SK-N-SH treated with all-trans-retinoic acid at 6 μM for 48 hours (cell line): ENCODE measurements around the gene TBC1D4.

Source experiments
- ATAC-seq: fragments of 200-7000 bp; cut with Tn5 transposase; 3 replicates; pipeline ENCODE4 v1.9.1; 2020; ENCODE audit warnings: mild to moderate bottlenecking, moderate library complexity
- ARNTL ChIP-seq: fragments of 450-650 bp; formaldehyde crosslinking; IDR thresholded peaks from 2 replicates; pipeline ENCODE4 v1.5.0; 2020; ENCODE audit warnings: low read depth, mild to moderate bottlenecking, moderate library complexity, borderline replicate concordance
- BACH2 ChIP-seq: fragments of 250-450 bp; sonication (Bioruptor Pico); IDR thresholded peaks from 2 replicates; pipeline ENCODE4 v1.9.0; 2021; ENCODE audit warnings: mild to moderate bottlenecking, borderline replicate concordance
- CSDC2 ChIP-seq: fragments of 250-450 bp; sonication (Bioruptor Pico); IDR thresholded peaks from 2 replicates; pipeline ENCODE4 v1.5.0; 2020; ENCODE audit warnings: mild to moderate bottlenecking, moderate library complexity
- CSRNP3 ChIP-seq: fragments of 250-450 bp; sonication (Bioruptor Pico); IDR thresholded peaks from 2 replicates; pipeline ENCODE4 v1.5.1; 2021; ENCODE audit warnings: mild to moderate bottlenecking, moderate library complexity
- ESRRG ChIP-seq: fragments of 250-450 bp; sonication (Bioruptor Pico); IDR thresholded peaks from 2 replicates; pipeline ENCODE4 v1.6.1; 2021; ENCODE audit warnings: mild to moderate bottlenecking
- GLIS3 ChIP-seq: fragments of 250-450 bp; sonication (Bioruptor Pico); IDR thresholded peaks from 2 replicates; pipeline ENCODE4 v1.5.0; 2020; ENCODE audit warnings: mild to moderate bottlenecking, moderate library complexity
- ISL1 ChIP-seq: fragments of 250-450 bp; sonication (Bioruptor Pico); IDR thresholded peaks from 2 replicates; pipeline ENCODE4 v2.1.2; 2022; ENCODE audit warnings: mild to moderate bottlenecking, moderate library complexity
- OSR1 ChIP-seq: fragments of 250-450 bp; sonication (Bioruptor Pico); IDR thresholded peaks from 2 replicates; pipeline ENCODE4 v1.8.0; 2022; ENCODE audit warnings: moderate library complexity, mild to moderate bottlenecking, inconsistent platforms
- PPARA ChIP-seq: fragments of 250-450 bp; sonication (Bioruptor Pico); IDR thresholded peaks from 2 replicates; pipeline ENCODE4 v1.5.0; 2020; ENCODE audit warnings: mild to moderate bottlenecking, borderline replicate concordance
- SNAI2 ChIP-seq: fragments of 250-450 bp; sonication (Bioruptor Pico); IDR thresholded peaks from 2 replicates; pipeline ENCODE4 v1.5.0; 2020; ENCODE audit warnings: mild to moderate bottlenecking, moderate library complexity
- TCF4 ChIP-seq: fragments of 250-450 bp; sonication (Bioruptor Pico); IDR thresholded peaks from 2 replicates; pipeline ENCODE4 v1.8.0; 2021; ENCODE audit warnings: mild to moderate bottlenecking, moderate library complexity, borderline replicate concordance
- TOX ChIP-seq: fragments of 250-450 bp; sonication (Bioruptor Pico); IDR thresholded peaks from 2 replicates; pipeline ENCODE4 v1.8.0; 2021; ENCODE audit warnings: mild to moderate bottlenecking, moderate library complexity, borderline replicate concordance
- ZC3H10 ChIP-seq: fragments of 250-450 bp; sonication (Bioruptor Pico); IDR thresholded peaks from 2 replicates; pipeline ENCODE4 v1.5.1; 2021; ENCODE audit warnings: mild to moderate bottlenecking, moderate library complexity
- ZFP3 ChIP-seq: fragments of 250-450 bp; sonication (Bioruptor Pico); IDR thresholded peaks from 2 replicates; pipeline ENCODE4 v1.5.0; 2020; ENCODE audit warnings: mild to moderate bottlenecking, moderate library complexity
- ZFP30 ChIP-seq: fragments of 450-650 bp; formaldehyde crosslinking; IDR thresholded peaks from 2 replicates; pipeline ENCODE4 v1.5.0; 2022; ENCODE audit warnings: mild to moderate bottlenecking, moderate library complexity
- ZNF565 ChIP-seq: fragments of 450-650 bp; formaldehyde crosslinking; conservative IDR thresholded peaks from 2 replicates; pipeline ENCODE4 v1.5.0; 2020; ENCODE audit warnings: low read depth, mild to moderate bottlenecking, moderate library complexity
- ZNF70 ChIP-seq: fragments of 450-650 bp; formaldehyde crosslinking; IDR thresholded peaks from 2 replicates; pipeline ENCODE4 v1.5.0; 2020; ENCODE audit warnings: mild to moderate bottlenecking, moderate library complexity
- ZNF8 ChIP-seq: fragments of 450-650 bp; formaldehyde crosslinking; IDR thresholded peaks from 2 replicates; pipeline ENCODE4 v1.5.0; 2020; ENCODE audit warnings: mild to moderate bottlenecking, moderate library complexity
- TF ChIP-seq, protein P1 (sequence below): fragments of 250-450 bp; sonication (Bioruptor Pico); IDR thresholded peaks from 2 replicates; pipeline ENCODE4 v1.8.0; 2021; ENCODE audit warnings: low read depth, mild to moderate bottlenecking, moderate library complexity, borderline replicate concordance
- TF ChIP-seq, protein P2 (sequence below): fragments of 250-450 bp; sonication (Bioruptor Pico); IDR thresholded peaks from 2 replicates; pipeline ENCODE4 v1.5.1; 2020; ENCODE audit warnings: low read depth, mild to moderate bottlenecking, moderate library complexity
- TF ChIP-seq, protein P3 (sequence below): fragments of 250-450 bp; sonication (Bioruptor Pico); IDR thresholded peaks from 2 replicates; pipeline ENCODE4 v1.8.0; 2020; ENCODE audit warnings: mild to moderate bottlenecking, moderate library complexity, borderline replicate concordance

TBC1D4 gene

GRCh38 chr13:75395066-75395465, 86.9 kb downstream of the TBC1D4 start:
- TF ChIP-seq TOX (CRISPR knock-in tag) (no peak), ARNTL (CRISPR knock-in tag) (no peak), ZNF8 (CRISPR knock-in tag) (no peak), ZFP3 (CRISPR knock-in tag) (no peak), ZNF70 (CRISPR knock-in tag) (no peak)
- TF ChIP-seq, protein P1, sequence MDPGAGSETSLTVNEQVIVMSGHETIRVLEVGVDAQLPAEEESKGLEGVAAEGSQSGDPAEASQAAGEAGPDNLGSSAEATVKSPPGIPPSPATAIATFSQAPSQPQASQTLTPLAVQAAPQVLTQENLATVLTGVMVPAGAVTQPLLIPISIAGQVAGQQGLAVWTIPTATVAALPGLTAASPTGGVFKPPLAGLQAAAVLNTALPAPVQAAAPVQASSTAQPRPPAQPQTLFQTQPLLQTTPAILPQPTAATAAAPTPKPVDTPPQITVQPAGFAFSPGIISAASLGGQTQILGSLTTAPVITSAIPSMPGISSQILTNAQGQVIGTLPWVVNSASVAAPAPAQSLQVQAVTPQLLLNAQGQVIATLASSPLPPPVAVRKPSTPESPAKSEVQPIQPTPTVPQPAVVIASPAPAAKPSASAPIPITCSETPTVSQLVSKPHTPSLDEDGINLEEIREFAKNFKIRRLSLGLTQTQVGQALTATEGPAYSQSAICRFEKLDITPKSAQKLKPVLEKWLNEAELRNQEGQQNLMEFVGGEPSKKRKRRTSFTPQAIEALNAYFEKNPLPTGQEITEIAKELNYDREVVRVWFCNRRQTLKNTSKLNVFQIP (CRISPR knock-in tag), result no peak
- ATAC-seq, result no peak

DNA sequence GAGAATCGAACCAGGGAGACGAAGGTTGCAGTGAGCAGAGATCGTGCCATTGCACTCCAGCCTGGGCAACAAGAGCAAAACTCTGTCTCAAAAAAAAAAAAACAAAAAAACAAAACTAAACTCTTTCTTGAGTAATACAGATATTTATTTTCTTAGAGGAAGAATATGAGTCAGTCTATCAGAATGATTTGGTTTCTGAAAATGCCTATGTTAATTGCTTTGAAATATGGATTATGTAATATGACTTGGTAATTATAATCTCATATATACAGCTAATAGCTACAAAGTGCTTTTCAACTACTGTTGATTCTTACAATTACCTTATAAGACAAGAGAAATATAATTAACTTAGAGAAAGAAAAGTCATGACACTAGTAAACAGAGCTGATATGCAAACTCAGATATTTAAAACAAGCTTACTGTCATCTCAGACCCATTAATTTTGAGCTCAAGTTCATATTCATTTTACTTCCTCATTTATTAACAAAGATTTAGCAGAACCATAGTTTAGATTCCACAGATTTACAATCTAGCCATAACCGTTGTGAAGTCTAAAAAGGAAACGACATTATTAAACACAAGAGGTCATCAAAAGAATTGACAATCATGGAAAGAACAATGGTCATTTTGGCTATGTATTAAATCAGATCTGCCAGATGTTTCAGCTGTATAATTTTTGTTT, 88.0 kb downstream of the TBC1D4 start:
- no peak for ATAC-seq
- TF ChIP-seq ISL1 (peak; percentile 70), ZNF8 (CRISPR knock-in tag) (no peak), CSDC2 (CRISPR knock-in tag) (no peak)
- TF ChIP-seq, all 23 proteins: peak for 1

DNA sequence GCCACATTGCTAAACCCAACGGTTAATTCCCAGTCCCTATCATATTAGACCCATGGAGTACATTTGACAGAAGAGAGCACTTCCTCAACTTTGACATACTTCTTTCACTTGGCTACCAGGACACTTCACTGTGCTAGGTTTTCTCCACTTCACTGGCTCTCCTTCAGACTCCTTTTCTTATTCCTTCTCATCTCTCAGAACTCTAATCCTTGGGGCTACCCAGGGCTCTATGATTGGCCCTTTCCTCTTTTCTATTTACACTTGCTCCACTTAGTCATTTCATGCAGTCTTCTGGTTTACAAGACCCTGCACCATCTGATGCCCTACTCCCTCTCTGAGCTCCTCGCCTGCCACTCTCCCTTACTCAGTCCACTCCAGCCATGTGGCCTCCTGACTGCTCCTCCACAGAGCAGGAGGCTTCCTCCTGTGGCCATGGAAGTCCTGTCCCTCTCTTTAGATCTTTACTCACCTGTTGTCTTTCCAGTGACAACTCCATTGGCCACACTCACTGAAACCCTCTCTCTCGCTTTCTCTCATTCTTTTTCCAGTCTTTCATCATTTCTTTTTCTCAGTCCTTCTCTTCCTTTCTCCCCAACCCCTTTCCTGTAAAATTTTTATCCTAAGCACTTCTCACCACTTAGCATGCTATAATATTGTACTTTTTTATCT, 90.4 kb downstream of the TBC1D4 start:
- TF ChIP-seq ZFP30 (CRISPR knock-in tag) (no peak), OSR1 (CRISPR knock-in tag) (no peak), SNAI2 (no peak), BACH2 (no peak), ZNF8 (CRISPR knock-in tag) (no peak), ISL1 (no peak), ZC3H10 (no peak), TOX (CRISPR knock-in tag) (no peak), CSRNP3 (no peak), GLIS3 (CRISPR knock-in tag) (no peak), ESRRG (no peak), CSDC2 (CRISPR knock-in tag) (no peak), ZNF565 (CRISPR knock-in tag) (no peak), TCF4 (CRISPR knock-in tag) (no peak), PPARA (CRISPR knock-in tag) (no peak), ZFP3 (CRISPR knock-in tag) (no peak)
- TF ChIP-seq, protein P1 (CRISPR knock-in tag), result no peak
- TF ChIP-seq, protein P2, sequence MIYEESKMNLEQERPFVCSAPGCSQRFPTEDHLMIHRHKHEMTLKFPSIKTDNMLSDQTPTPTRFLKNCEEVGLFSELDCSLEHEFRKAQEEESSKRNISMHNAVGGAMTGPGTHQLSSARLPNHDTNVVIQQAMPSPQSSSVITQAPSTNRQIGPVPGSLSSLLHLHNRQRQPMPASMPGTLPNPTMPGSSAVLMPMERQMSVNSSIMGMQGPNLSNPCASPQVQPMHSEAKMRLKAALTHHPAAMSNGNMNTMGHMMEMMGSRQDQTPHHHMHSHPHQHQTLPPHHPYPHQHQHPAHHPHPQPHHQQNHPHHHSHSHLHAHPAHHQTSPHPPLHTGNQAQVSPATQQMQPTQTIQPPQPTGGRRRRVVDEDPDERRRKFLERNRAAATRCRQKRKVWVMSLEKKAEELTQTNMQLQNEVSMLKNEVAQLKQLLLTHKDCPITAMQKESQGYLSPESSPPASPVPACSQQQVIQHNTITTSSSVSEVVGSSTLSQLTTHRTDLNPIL (CRISPR knock-in tag), result no peak
- TF ChIP-seq, protein P3, sequence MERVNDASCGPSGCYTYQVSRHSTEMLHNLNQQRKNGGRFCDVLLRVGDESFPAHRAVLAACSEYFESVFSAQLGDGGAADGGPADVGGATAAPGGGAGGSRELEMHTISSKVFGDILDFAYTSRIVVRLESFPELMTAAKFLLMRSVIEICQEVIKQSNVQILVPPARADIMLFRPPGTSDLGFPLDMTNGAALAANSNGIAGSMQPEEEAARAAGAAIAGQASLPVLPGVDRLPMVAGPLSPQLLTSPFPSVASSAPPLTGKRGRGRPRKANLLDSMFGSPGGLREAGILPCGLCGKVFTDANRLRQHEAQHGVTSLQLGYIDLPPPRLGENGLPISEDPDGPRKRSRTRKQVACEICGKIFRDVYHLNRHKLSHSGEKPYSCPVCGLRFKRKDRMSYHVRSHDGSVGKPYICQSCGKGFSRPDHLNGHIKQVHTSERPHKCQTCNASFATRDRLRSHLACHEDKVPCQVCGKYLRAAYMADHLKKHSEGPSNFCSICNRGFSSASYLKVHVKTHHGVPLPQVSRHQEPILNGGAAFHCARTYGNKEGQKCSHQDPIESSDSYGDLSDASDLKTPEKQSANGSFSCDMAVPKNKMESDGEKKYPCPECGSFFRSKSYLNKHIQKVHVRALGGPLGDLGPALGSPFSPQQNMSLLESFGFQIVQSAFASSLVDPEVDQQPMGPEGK (CRISPR knock-in tag), result no peak
- no peak; the same call in 2 of the 3 replicates for ATAC-seq
